B cell (primary cell): ENCODE results near the gene BPIFB2. TPM values are rescaled to one million over a fixed set of nuclear protein-coding genes. Genes with fewer than 3 reads are reported as not detected.

Experiments used
- ATAC-seq: fragments of 200-7000 bp; cut with Tn5 transposase; one replicate; pipeline ENCODE4 v1.10.0; 2021; ENCODE audit warnings: low read depth, mild to moderate bottlenecking, moderate number of reproducible peaks, moderate library complexity
- CTCF ChIA-PET: fragments of 350-600 bp; sonication (Branson Sonifier 250); formaldehyde crosslinking; loops from one replicate; lab custom pipeline; 2021; ENCODE audit warnings: antibody characterized with exemption, inconsistent platforms; lab: Charles Lee
- POLR2A ChIA-PET: fragments of 350-600 bp; sonication (Branson Sonifier 250); formaldehyde crosslinking; loops from one replicate; lab custom pipeline; 2021; ENCODE audit warnings: antibody characterized with exemption; lab: Charles Lee
- DNase-seq: peaks from one replicate; pipeline ENCODE4 v3.0.0; 2013
- H2AFZ ChIP-seq: 2 replicates; pipeline ENCODE4 v1.6.1; 2012; ENCODE audit warnings: mild to moderate bottlenecking, low read depth, low read length; ENCODE audit not compliant: insufficient read depth, poor library complexity, severe bottlenecking
- H3K27ac ChIP-seq, 2 donors: 1 replicate in 1 of 2; 2 replicates in 1 of 2; pipeline ENCODE4 v1.5.1; 2012 to 2013; ENCODE audit warnings: low read length in 2 of 2, mild to moderate bottlenecking in 2 of 2, moderate library complexity in 1 of 2
- H3K27me3 ChIP-seq, 4 experiments: fragments of 200-600 bp in 1 of 4; sonication (generic) in 1 of 4; replicated peaks in 1 of 4; 1 replicate in 2 of 4; 2 replicates in 2 of 4; pipeline versions ENCODE4 v1.6.1 to v1.7.0; 2013 to 2016; ENCODE audit warnings: low read length in 3 of 4, mild to moderate bottlenecking in 2 of 4, mixed read lengths in 1 of 4, moderate library complexity in 1 of 4; ENCODE audit not compliant: insufficient read depth in 4 of 4, control insufficient read depth in 3 of 4; ENCODE audit errors: control extremely low read depth in 1 of 4
- H3K36me3 ChIP-seq, 2 experiments: replicated peaks in 1 of 2; 1 replicate in 1 of 2; 2 replicates in 1 of 2; pipeline versions ENCODE4 v1.6.1 to v1.7.1; 2013; ENCODE audit warnings: low read length in 1 of 2; ENCODE audit not compliant: insufficient read depth in 2 of 2, control insufficient read depth in 1 of 2; ENCODE audit errors: control extremely low read depth in 1 of 2, extremely low read depth in 1 of 2
- H3K4me1 ChIP-seq, 2 donors: fragments of 200-600 bp in 1 of 2; sonication (generic) in 1 of 2; 1 replicate in 1 of 2; 2 replicates in 1 of 2; pipeline versions ENCODE4 v1.5.1 to v1.6.1; 2013 to 2017; ENCODE audit warnings: low read length in 2 of 2; ENCODE audit not compliant: control insufficient read depth in 2 of 2, insufficient read depth in 2 of 2
- H3K4me2 ChIP-seq: replicated peaks from 2 replicates; pipeline ENCODE3; 2012; ENCODE audit warnings: mild to moderate bottlenecking, low read depth, low read length; ENCODE audit not compliant: poor library complexity, severe bottlenecking
- H3K4me3 ChIP-seq, 5 experiments: fragments of 200-600 bp in 1 of 5; sonication (generic) in 1 of 5; 1 replicate in 3 of 5; 2 replicates in 2 of 5; pipeline versions ENCODE4 v1.5.1 to v1.7.0; 2011 to 2016; ENCODE audit warnings: low read length in 4 of 5, mild to moderate bottlenecking in 4 of 5, low read depth in 2 of 5, control low read depth in 1 of 5, moderate library complexity in 1 of 5; ENCODE audit not compliant: insufficient read depth in 1 of 5; ENCODE audit errors: control extremely low read depth in 1 of 5, extremely low read depth in 1 of 5
- H3K79me2 ChIP-seq: fragments of 200-600 bp; sonication (generic); one replicate; pipeline ENCODE4 v1.6.0; 2016; ENCODE audit warnings: low read length; ENCODE audit not compliant: control insufficient read depth, insufficient read depth
- H3K9ac ChIP-seq: fragments of 200-600 bp; sonication (generic); 2 replicates; pipeline ENCODE4 v1.6.1; 2017; ENCODE audit warnings: mild to moderate bottlenecking, low read length, moderate library complexity
- H3K9me3 ChIP-seq, 3 donors: one replicate each; pipeline versions ENCODE4 v1.6.1 to v1.7.1; 2013; ENCODE audit warnings: low read length in 2 of 3; ENCODE audit not compliant: control insufficient read depth in 2 of 3, insufficient read depth in 1 of 3; ENCODE audit errors: control extremely low read depth in 1 of 3
- H4K20me1 ChIP-seq: 2 replicates; pipeline ENCODE4 v1.6.0; 2012; ENCODE audit warnings: mild to moderate bottlenecking, low read length; ENCODE audit not compliant: insufficient read depth, control insufficient read depth, poor library complexity, severe bottlenecking
- H3K27ac Mint-ChIP-seq: one replicate; pipeline ENCODE4 v1.8.0; 2021; ENCODE audit warnings: mixed read lengths
- H3K27me3 Mint-ChIP-seq: one replicate; pipeline ENCODE4 v1.8.0; 2021; ENCODE audit warnings: mixed read lengths
- H3K4me1 Mint-ChIP-seq: one replicate; pipeline ENCODE4 v1.8.0; 2021; ENCODE audit warnings: mixed read lengths
- H3K4me3 Mint-ChIP-seq: one replicate; pipeline ENCODE4 v1.8.0; 2021; ENCODE audit warnings: mixed read lengths
- H3K9me3 Mint-ChIP-seq: one replicate; pipeline ENCODE4 v1.8.0; 2022; ENCODE audit warnings: mixed read lengths; ENCODE audit not compliant: insufficient read depth
- CTCF ChIP-seq: fragments of 200-600 bp; IDR thresholded peaks from one replicate; pipeline ENCODE4 v1.8.0; 2022; ENCODE audit warnings: antibody characterized with exemption, mild to moderate bottlenecking
- EZH2 ChIP-seq: IDR thresholded peaks from 2 replicates; pipeline ENCODE4 v1.6.1; 2012; ENCODE audit warnings: borderline replicate concordance, low read depth, mild to moderate bottlenecking, moderate library complexity, low read length; ENCODE audit not compliant: insufficient read depth, poor library complexity, severe bottlenecking
- WGBS: methylation state at CpG from one replicate; pipeline ENCODE4 v1.1.5; 2013; ENCODE audit warnings: missing lambda C conversion rate; ENCODE audit not compliant: insufficient coverage; 5-methylcytosine and 5-hydroxymethylcytosine counted together
- intact Hi-C: fragments of 100-400 bp; cut with micrococcal nuclease; formaldehyde crosslinking; loops from one replicate; pipeline ENCODE4 v1.10.0; 2022
- polyA plus RNA-seq: library from polyadenylated mRNA; depleted of rRNA; stranded (reverse); fragments of >200 nt; gene quantifications from 2 replicates; pipeline ENCODE4 v1.2.3, GENCODE V29; 2012
- total RNA-seq, 2 donors: library from RNA; stranded (reverse); fragments of 120-200 nt in 1 of 2; gene quantifications; 1 replicate in 1 of 2; 2 replicates in 1 of 2; pipeline versions ENCODE4 v1.2.3 to v1.2.4, GENCODE V29; 2013 to 2022

Gene BPIFB2
- total and polyA plus RNA-seq, 2 donors (not counting 1 experiment from before 2014, with no cell fraction given): not detected

GRCh38 chr20:32987044-32987825, 20.3 kb upstream of the BPIFB2 start:
- no peak overlapping the region for H2AFZ ChIP-seq
- ChIA-PET CTCF (no interaction called here), POLR2A (no interaction called here)
- Mint-ChIP-seq H3K27me3 (no peaks in the 10 kb centered on the region), H3K9me3 (no peaks in the 10 kb centered on the region), H3K27ac (no peak overlapping the region), H3K4me3 (no peak overlapping the region), H3K4me1 (peaks cover 17% of the 10 kb centered on the region)
- no peaks in the 10 kb centered on the region for H3K79me2 ChIP-seq
- H3K27me3 ChIP-seq: no peaks in the 10 kb centered on the region
- H3K4me2 ChIP-seq: no peak overlapping the region
- H3K4me3 ChIP-seq: no peak overlapping the region
- intact Hi-C loops: no loop called here
- peaks cover 0 to 5% (median 0%) of the 10 kb centered on the region in 3 donors for H3K9me3 ChIP-seq
- TF ChIP-seq EZH2 (no peak), CTCF (no peak)
- ATAC-seq (no peak), DNase-seq (no peak)
- peaks cover 16 to 20% of the 10 kb centered on the region in 2 donors for H3K4me1 ChIP-seq
- no peak overlapping the region for H3K27ac ChIP-seq
- H3K36me3 ChIP-seq: no peaks in the 10 kb centered on the region
- H3K9ac ChIP-seq: no peak overlapping the region
- H4K20me1 ChIP-seq: no peaks in the 10 kb centered on the region
- 98% methylated on average over 8 of the region's 11 CpGs for WGBS

GRCh38 chr20:32988008-32988407, 19.5 kb upstream of the BPIFB2 start:
- H3K27me3 Mint-ChIP-seq: no peaks in the 10 kb centered on the region
- no peaks in the 10 kb centered on the region for H3K9me3 Mint-ChIP-seq
- no peak overlapping the region for H3K4me2 ChIP-seq
- H3K27me3 ChIP-seq: no peaks in the 10 kb centered on the region
- DNase-seq (no peak), ATAC-seq (no peak)
- H3K36me3 ChIP-seq: no peaks in the 10 kb centered on the region
- H3K4me1 ChIP-seq: peaks cover 19 to 23% of the 10 kb centered on the region in 2 donors
- no peak overlapping the region for H2AFZ ChIP-seq
- intact Hi-C loops: no loop called here
- no peak overlapping the region for H3K27ac Mint-ChIP-seq
- no peaks in the 10 kb centered on the region for H4K20me1 ChIP-seq
- POLR2A ChIA-PET: no interaction called here
- no peak overlapping the region for H3K4me3 ChIP-seq
- H3K4me1 Mint-ChIP-seq: peaks cover 23% of the 10 kb centered on the region
- peaks cover 0 to 5% (median 0%) of the 10 kb centered on the region in 3 donors for H3K9me3 ChIP-seq
- no peak overlapping the region for H3K9ac ChIP-seq
- CTCF ChIA-PET: no interaction called here
- TF ChIP-seq CTCF (no peak), EZH2 (no peak)
- WGBS: 81% methylated on average over 16 of the region's 16 CpGs
- H3K4me3 Mint-ChIP-seq: no peak overlapping the region
- no peak overlapping the region for H3K27ac ChIP-seq
- H3K79me2 ChIP-seq: no peaks in the 10 kb centered on the region
